ENCODE results near the gene RIOK1.
"Not testable (repeated sequence)": the region's sequence is repeated elsewhere in the genome, so short reads cannot be mapped to it uniquely, and the experiment has no call there.

RIOK1 gene

GRCh38 chr6:7441048-7441775 is 51.6 kb downstream of the RIOK1 start:
- no peak overlapping the region for H3K9ac ChIP-seq (ENCODE audit: low read depth, low read length)
- no peaks in the 10 kb centered on the region for H3K9me3 ChIP-seq (ENCODE audit: control insufficient read depth, insufficient read depth, low read length)
- peaks cover 3% of the 10 kb centered on the region; the same call in 1 of the 2 replicates for H3K4me1 ChIP-seq (ENCODE audit: insufficient read depth, low read length)
- no peaks in the 10 kb centered on the region for H3K36me3 ChIP-seq (ENCODE audit: insufficient read depth, low read length)

- Histone ChIP-seq H3K36me3 (ENCODE audit: insufficient read depth, low read length) (no peaks in the 10 kb centered on the region), H3K4me1 (ENCODE audit: insufficient read depth, low read length) (peaks cover 12% of the 10 kb centered on the region; the same call in 1 of the 2 replicates), H3K9ac (ENCODE audit: low read depth, low read length) (no peak overlapping the region), H3K9me3 (ENCODE audit: control insufficient read depth, insufficient read depth, low read length) (no peaks in the 10 kb centered on the region)
These were observed 52.9 kb downstream of the RIOK1 start for GRCh38 chr6:7442467-7442866.

DNA sequence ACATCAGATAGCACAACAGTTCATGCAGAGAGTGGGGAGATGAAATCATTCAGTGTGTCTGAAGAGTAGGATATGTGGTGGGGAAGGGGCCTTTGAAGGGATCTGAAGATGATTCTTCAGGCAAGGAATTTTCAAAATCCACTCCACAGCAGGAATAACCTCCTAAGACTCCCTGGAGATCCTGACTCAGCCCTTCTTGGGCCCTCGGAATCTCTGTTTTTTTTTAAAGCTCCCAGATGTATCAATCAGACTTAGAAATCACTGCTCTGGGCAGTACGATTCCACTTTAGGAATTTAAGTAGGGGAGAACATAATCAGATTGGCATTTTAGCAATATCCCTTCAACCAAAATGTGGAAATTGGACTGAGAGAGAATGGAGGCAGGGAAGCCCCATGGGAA is 55.5 kb downstream of the RIOK1 start:
- H3K4me1 ChIP-seq (ENCODE audit: insufficient read depth, low read length): peaks cover 12% of the 10 kb centered on the region; the same call in 1 of the 2 replicates
- H3K36me3 ChIP-seq (ENCODE audit: insufficient read depth, low read length): no peaks in the 10 kb centered on the region
- no peak overlapping the region for H3K9ac ChIP-seq (ENCODE audit: low read depth, low read length)
- no peaks in the 10 kb centered on the region for H3K9me3 ChIP-seq (ENCODE audit: control insufficient read depth, insufficient read depth, low read length)

DNA sequence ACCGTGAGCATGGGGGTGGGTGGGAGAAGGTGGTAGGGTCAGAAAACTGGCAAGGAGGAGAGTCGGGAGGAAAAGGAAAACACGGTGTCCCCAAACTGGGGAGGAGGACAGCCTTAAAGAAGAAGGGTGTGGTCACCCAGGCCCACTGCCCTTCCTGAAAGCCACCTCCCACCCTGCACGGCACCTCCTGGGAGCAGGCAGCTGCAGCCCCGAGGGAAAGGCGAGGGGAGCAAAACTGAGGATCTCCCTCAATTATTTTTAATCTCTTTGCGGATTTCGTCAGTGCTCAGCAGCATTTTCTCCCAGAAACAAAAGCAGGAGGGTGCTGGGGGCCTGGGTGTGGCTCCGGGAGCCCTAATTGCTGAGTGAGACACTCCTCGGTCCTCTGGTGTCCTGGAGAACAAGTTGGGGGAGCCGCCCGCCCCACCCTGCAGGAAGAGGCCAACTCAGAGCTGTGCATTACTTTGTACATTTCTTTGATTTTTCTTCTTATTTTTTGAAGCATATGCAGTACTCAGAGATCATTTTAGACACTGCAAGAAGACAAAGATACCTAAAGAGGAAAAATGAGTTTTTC is 56.4 kb downstream of the RIOK1 start:
- Histone ChIP-seq H3K4me1 (ENCODE audit: insufficient read depth, low read length) (peaks cover 12% of the 10 kb centered on the region; the same call in 1 of the 2 replicates), H3K9ac (ENCODE audit: low read depth, low read length) (no peak overlapping the region), H3K9me3 (ENCODE audit: control insufficient read depth, insufficient read depth, low read length) (no peaks in the 10 kb centered on the region)

GRCh38 chr6:7446619-7447325 is 57.2 kb downstream of the RIOK1 start:
- no peaks in the 10 kb centered on the region for H3K9me3 ChIP-seq (ENCODE audit: control insufficient read depth, insufficient read depth, low read length)
- H3K4me1 ChIP-seq (ENCODE audit: insufficient read depth, low read length): peaks cover 12% of the 10 kb centered on the region; the same call in 1 of the 2 replicates
- H3K36me3 ChIP-seq (ENCODE audit: insufficient read depth, low read length): no peaks in the 10 kb centered on the region
- H3K9ac ChIP-seq (ENCODE audit: low read depth, low read length): no peak overlapping the region

More for the DNA sequence above, 56.4 kb downstream of the RIOK1 start:
- no peaks in the 10 kb centered on the region for H3K36me3 ChIP-seq (ENCODE audit: insufficient read depth, low read length)

DNA sequence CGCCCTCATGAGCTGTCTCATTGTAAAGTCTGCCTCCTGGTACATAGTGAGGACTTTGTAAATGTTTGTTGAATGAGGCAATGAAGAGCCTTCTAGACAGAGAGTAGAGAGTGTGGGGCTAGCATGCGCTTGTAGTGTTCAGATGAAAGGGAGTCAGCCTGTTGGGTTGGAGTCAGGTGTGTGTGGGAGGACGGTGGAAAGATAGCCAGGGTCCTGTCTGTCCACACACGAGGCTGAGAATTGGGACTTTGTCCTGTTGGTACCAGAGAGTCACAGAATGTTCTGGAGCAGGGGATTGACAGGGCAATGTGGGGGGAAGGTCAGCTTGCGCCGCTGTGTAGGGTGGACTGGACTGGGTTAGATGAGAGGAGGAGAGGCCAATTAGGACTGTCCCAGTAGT is 58.6 kb downstream of the RIOK1 start:
- Histone ChIP-seq H3K9ac (ENCODE audit: low read depth, low read length) (no peak overlapping the region), H3K36me3 (ENCODE audit: insufficient read depth, low read length) (no peaks in the 10 kb centered on the region), H3K4me1 (ENCODE audit: insufficient read depth, low read length) (peaks cover 12% of the 10 kb centered on the region; the same call in 1 of the 2 replicates), H3K9me3 (ENCODE audit: control insufficient read depth, insufficient read depth, low read length) (no peaks in the 10 kb centered on the region)

DNA sequence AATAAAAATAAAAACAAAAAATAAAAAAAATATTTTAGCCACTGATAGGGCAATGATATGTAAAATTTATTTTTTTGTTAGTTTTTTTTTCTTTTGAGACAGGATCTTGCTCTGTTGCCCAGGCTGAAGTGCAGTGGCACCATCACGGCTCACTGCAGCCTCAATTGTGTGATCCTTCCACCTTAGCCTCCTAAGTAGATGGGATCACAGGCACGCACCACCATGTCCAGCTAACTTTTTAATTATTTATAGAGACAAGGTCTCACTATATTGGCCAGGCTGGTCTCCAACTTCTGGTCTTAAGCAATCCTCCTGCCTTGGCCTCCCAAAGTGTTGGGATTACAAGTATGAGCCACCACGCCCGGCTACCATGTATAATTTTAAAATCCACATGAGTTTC is 59.4 kb downstream of the RIOK1 start:
- H3K9me3 ChIP-seq (ENCODE audit: control insufficient read depth, insufficient read depth, low read length): no peaks in the 10 kb centered on the region
- H3K36me3 ChIP-seq (ENCODE audit: insufficient read depth, low read length): no peaks in the 10 kb centered on the region
- H3K4me1 ChIP-seq (ENCODE audit: insufficient read depth, low read length): peaks cover 12% of the 10 kb centered on the region; the same call in 1 of the 2 replicates
- H3K9ac ChIP-seq (ENCODE audit: low read depth, low read length): no peak overlapping the region

DNA sequence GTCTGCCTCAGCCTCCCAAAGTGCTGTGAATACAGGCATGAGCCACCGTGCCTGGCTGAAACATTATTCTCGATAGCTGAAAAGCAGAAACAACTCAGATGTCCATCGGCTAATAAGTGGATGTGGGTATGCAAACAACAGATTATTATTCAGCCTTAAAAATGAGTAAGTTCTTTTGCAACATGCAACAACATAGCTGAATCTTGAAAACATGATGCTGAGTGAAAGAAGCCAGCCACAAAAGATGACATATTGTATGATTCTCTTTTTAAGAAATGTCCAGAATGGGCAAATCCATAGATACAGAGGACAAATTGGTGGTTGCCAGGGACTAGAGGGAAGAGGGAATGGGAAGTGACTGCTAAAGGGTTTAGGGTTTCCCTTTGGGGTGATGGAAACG is 61.7 kb downstream of the RIOK1 start:
- H3K4me1 ChIP-seq (ENCODE audit: insufficient read depth, low read length): peaks cover 16% of the 10 kb centered on the region; the same call in 1 of the 2 replicates
- no peaks in the 10 kb centered on the region for H3K9me3 ChIP-seq (ENCODE audit: control insufficient read depth, insufficient read depth, low read length)
- no peaks in the 10 kb centered on the region for H3K36me3 ChIP-seq (ENCODE audit: insufficient read depth, low read length)
- H3K9ac ChIP-seq (ENCODE audit: low read depth, low read length): no peak overlapping the region

- H3K4me1 ChIP-seq (ENCODE audit: insufficient read depth, low read length): peaks cover 8% of the 10 kb centered on the region; the same call in 1 of the 2 replicates
- no peaks in the 10 kb centered on the region for H3K9me3 ChIP-seq (ENCODE audit: control insufficient read depth, insufficient read depth, low read length)
- no peaks in the 10 kb centered on the region for H3K36me3 ChIP-seq (ENCODE audit: insufficient read depth, low read length)
- no peak overlapping the region for H3K9ac ChIP-seq (ENCODE audit: low read depth, low read length)
These were observed 63.3 kb downstream of the RIOK1 start for GRCh38 chr6:7452898-7453297.

DNA sequence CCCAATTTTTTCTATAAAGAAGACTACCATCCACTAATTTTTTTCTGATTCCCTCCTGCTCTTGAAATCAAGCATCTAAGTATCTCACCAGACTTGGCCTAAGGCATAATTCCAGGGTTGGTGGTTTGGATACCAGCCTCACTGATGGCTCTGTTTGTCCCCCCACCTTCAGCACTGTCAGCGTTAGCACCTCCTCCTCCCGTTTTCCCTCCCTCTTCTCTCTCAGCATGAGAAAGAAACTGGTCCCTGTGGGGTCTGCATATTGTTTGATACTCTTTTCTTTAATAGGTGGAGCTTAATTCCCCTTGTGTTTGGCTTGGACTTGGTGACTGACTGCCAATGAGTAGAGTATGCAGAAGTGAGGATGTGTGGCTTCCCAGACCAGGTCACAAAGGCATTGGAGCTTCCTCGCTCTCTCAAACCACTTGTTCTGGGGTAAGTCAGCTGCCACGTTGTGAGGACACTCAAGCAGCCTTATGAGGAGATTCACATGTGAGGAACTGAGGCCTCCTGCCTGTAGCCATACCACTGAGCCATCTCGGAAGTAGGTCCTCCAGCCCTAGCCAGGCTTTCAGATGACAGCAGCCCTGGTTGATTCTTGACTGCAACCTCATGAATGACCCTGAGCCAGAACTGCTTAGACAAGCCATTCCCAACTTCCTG is 65.2 kb downstream of the RIOK1 start:
- Histone ChIP-seq H3K4me1 (ENCODE audit: insufficient read depth, low read length) (peaks cover 8% of the 10 kb centered on the region; the same call in 1 of the 2 replicates), H3K36me3 (ENCODE audit: insufficient read depth, low read length) (no peaks in the 10 kb centered on the region), H3K9me3 (ENCODE audit: control insufficient read depth, insufficient read depth, low read length) (no peaks in the 10 kb centered on the region), H3K9ac (ENCODE audit: low read depth, low read length) (no peak overlapping the region)

GRCh38 chr6:7456302-7456701 is 66.7 kb downstream of the RIOK1 start:
- H3K4me1 ChIP-seq (ENCODE audit: insufficient read depth, low read length); H3K9ac ChIP-seq (ENCODE audit: low read depth, low read length); H3K36me3 ChIP-seq (ENCODE audit: insufficient read depth, low read length); H3K9me3 ChIP-seq (ENCODE audit: control insufficient read depth, insufficient read depth, low read length): not testable (repeated sequence)

- Histone ChIP-seq H3K9me3 (ENCODE audit: control insufficient read depth, insufficient read depth, low read length) (no peaks in the 10 kb centered on the region), H3K36me3 (ENCODE audit: insufficient read depth, low read length) (no peaks in the 10 kb centered on the region), H3K4me1 (ENCODE audit: insufficient read depth, low read length) (no peaks in the 10 kb centered on the region; the same call in 1 of the 2 replicates), H3K9ac (ENCODE audit: low read depth, low read length) (no peak overlapping the region)
These were observed 71.8 kb downstream of the RIOK1 start for GRCh38 chr6:7461416-7461815.

GRCh38 chr6:7463785-7464184 is 74.2 kb downstream of the RIOK1 start:
- Histone ChIP-seq H3K4me1 (ENCODE audit: insufficient read depth, low read length) (peaks cover 13% of the 10 kb centered on the region; the same call in 1 of the 2 replicates), H3K36me3 (ENCODE audit: insufficient read depth, low read length) (no peaks in the 10 kb centered on the region), H3K9ac (ENCODE audit: low read depth, low read length) (no peak overlapping the region), H3K9me3 (ENCODE audit: control insufficient read depth, insufficient read depth, low read length) (no peaks in the 10 kb centered on the region)

All from ES-I3 (cell line).